GM19467 (cell line): ENCODE measurements around the gene SLC38A4.
"Not testable (repeated sequence)": the region's sequence is repeated elsewhere in the genome, so short reads cannot be mapped to it uniquely, and the experiment has no call there.

Source experiments
- ATAC-seq: cut with Tn5 transposase; IDR thresholded peaks from one replicate; pipeline ENCODE4 v1.9.1; 2021; ENCODE audit warnings: mild to moderate bottlenecking, moderate library complexity; ENCODE audit not compliant: unreplicated experiment

Gene SLC38A4

GRCh38 chr12:46779063-46779462 lies 46.7 kb downstream of the SLC38A4 start:
- no peak for ATAC-seq

- no peak for ATAC-seq
Measured at GRCh38 chr12:46778415-46778814, 47.4 kb downstream of the SLC38A4 start.

GRCh38 chr12:46777587-46777986 lies 48.2 kb downstream of the SLC38A4 start:
- no peak for ATAC-seq

- ATAC-seq: no peak
Measured at GRCh38 chr12:46775796-46776195, 50.0 kb downstream of the SLC38A4 start.

- ATAC-seq: no peak
Measured at GRCh38 chr12:46774322-46774633, 51.5 kb downstream of the SLC38A4 start.

GRCh38 chr12:46773586-46774321 lies 52.0 kb downstream of the SLC38A4 start:
- ATAC-seq: no peak

GRCh38 chr12:46771268-46771827 lies 54.4 kb downstream of the SLC38A4 start:
- ATAC-seq: no peak

- ATAC-seq: no peak
Measured at GRCh38 chr12:46770501-46771183, 55.2 kb downstream of the SLC38A4 start.

GRCh38 chr12:46764005-46764404 lies 61.8 kb downstream of the SLC38A4 start:
- ATAC-seq: no peak

- ATAC-seq: no peak
Measured at GRCh38 chr12:46763230-46763629, 62.6 kb downstream of the SLC38A4 start.

- ATAC-seq: no peak
Measured at GRCh38 chr12:46754550-46754949, 71.2 kb downstream of the SLC38A4 start.

- ATAC-seq: no peak
Measured at GRCh38 chr12:46752396-46752795, 73.4 kb downstream of the SLC38A4 start.

- ATAC-seq: no peak
Measured at GRCh38 chr12:46751173-46751572, 74.6 kb downstream of the SLC38A4 start.

- ATAC-seq: no peak
Measured at GRCh38 chr12:46749322-46749721, 76.5 kb downstream of the SLC38A4 start.

- no peak for ATAC-seq
Measured at GRCh38 chr12:46744283-46744682, 81.5 kb downstream of the SLC38A4 start.

GRCh38 chr12:46743456-46743855 lies 82.3 kb downstream of the SLC38A4 start:
- ATAC-seq: no peak

- ATAC-seq: not testable (repeated sequence)
Measured at GRCh38 chr12:46742271-46742670, 83.5 kb downstream of the SLC38A4 start.

GRCh38 chr12:46725332-46725731 lies 100.5 kb downstream of the SLC38A4 start:
- no peak for ATAC-seq

GRCh38 chr12:46723629-46724419 lies 102.0 kb downstream of the SLC38A4 start:
- ATAC-seq: no peak

- no peak for ATAC-seq
Measured at GRCh38 chr12:46722394-46723185, 103.2 kb downstream of the SLC38A4 start.

- ATAC-seq: no peak
Measured at GRCh38 chr12:46718495-46718894, 107.3 kb downstream of the SLC38A4 start.
